ENCODE results near the gene PIP5K1A.
"Not testable (repeated sequence)": the region's sequence is repeated elsewhere in the genome, so short reads cannot be mapped to it uniquely, and the experiment has no call there.

PIP5K1A gene

GRCh38 chr1:151198254-151199127, at the start of gene PIP5K1A:
PIP5K1A (plus strand) TSS chr1:151198552; CDS start chr1:151198997, 445 bp downstream.
- DNase-seq, result peak; percentile 98

DNA sequence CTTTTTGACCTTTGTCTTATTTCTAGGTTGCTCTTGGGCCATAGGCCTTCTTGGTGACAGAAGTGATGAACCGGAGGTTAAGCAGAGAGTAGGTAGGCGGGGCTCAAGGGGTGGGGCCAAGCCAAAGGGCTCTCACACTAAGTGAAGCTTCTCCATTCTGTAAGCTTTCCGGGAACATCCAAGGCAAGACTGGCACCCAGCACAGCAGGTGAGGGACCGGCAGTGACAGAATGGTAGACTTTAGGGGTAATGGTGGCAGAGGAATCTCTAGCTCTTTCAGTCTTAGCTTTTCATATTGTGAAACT, 41.9 kb upstream of the PIP5K1A start, which contains the start of gene TNFAIP8L2:
Gene TNFAIP8L2 (plus strand): TSS at position 135 of the 305 bp plus-strand sequence. CDS start 2,049 bp downstream, outside the sequence.
- DNase-seq, result peak; percentile 77

- DNase-seq, result peak; percentile 54
Measured at GRCh38 chr1:151157067-151157531, 41.3 kb upstream of the PIP5K1A start.

GRCh38 chr1:151158326-151158725, 40.0 kb upstream of the PIP5K1A start:
- no peak for DNase-seq

DNA sequence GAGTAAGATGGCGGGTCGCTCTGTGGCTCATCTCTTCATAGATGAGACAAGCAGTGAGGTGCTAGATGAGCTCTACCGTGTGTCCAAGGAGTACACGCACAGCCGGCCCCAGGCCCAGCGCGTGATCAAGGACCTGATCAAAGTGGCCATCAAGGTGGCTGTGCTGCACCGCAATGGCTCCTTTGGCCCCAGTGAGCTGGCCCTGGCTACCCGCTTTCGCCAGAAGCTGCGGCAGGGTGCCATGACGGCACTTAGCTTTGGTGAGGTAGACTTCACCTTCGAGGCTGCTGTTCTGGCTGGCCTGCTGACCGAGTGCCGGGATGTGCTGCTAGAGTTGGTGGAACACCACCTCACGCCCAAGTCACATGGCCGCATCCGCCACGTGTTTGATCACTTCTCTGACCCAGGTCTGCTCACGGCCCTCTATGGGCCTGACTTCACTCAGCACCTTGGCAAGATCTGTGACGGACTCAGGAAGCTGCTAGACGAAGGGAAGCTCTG, 39.6 kb upstream of the PIP5K1A start:
- DNase-seq, result no peak

- DNase-seq, result no peak
Measured at GRCh38 chr1:151159373-151159772, 39.0 kb upstream of the PIP5K1A start.

GRCh38 chr1:151164732-151165280, 33.5 kb upstream of the PIP5K1A start:
- DNase-seq, result no peak

DNA sequence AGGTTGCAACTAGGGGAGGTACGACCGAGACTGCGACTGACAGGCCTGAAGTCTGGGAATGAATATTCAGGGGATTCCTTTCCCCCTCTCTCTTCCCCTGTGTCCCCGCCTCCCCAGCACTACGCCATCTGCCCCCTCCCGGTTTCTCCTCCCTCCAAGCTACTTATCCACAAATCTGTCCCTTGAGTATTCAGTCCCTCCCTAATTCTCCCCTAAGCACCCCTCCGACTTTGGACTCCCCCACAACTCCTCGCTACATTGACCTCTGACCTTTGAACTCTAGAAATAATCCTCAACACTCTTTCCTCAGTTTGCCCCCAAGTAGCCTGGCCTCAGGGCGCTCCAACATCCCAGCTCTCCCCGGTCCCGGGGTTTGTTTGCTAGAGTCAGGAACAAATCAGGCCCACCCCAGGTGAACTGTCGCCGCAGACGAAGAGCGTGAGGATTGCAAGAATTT, 33.0 kb upstream of the PIP5K1A start:
- DNase-seq, result no peak

- DNase-seq, result peak; percentile 91
Measured at GRCh38 chr1:151165738-151166504, 32.4 kb upstream of the PIP5K1A start, which contains the start of the genes LYSMD1 and SCNM1. LYSMD1 (minus strand) TSS chr1:151165902; CDS start chr1:151165258, 644 bp downstream. SCNM1 (plus strand) TSS chr1:151166144; CDS start chr1:151166153, 9 bp downstream.

- no peak for DNase-seq
Measured at GRCh38 chr1:151166505-151166956, 31.8 kb upstream of the PIP5K1A start.

- no peak for DNase-seq
Measured at GRCh38 chr1:151167116-151167515, 31.2 kb upstream of the PIP5K1A start.

DNA sequence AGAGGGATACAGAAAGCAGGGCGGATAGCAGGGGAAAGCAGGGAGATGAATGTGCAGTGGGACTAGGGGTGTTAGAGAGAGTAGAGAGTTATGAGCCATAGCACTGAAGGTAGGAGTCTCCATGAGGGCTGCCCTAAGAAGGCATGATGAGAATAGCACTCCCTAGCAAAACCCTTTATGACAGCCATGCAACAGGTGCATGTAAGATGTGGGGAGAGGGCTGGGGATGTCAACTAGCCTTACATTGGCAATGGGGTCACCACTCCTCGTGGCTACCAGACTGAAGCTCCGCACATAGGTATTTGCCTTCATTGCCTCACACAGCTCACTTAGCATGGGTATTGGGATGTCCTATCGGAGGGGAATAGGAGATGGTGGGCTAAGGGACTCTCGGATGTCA, 27.2 kb upstream of the PIP5K1A start:
- no peak for DNase-seq

DNA sequence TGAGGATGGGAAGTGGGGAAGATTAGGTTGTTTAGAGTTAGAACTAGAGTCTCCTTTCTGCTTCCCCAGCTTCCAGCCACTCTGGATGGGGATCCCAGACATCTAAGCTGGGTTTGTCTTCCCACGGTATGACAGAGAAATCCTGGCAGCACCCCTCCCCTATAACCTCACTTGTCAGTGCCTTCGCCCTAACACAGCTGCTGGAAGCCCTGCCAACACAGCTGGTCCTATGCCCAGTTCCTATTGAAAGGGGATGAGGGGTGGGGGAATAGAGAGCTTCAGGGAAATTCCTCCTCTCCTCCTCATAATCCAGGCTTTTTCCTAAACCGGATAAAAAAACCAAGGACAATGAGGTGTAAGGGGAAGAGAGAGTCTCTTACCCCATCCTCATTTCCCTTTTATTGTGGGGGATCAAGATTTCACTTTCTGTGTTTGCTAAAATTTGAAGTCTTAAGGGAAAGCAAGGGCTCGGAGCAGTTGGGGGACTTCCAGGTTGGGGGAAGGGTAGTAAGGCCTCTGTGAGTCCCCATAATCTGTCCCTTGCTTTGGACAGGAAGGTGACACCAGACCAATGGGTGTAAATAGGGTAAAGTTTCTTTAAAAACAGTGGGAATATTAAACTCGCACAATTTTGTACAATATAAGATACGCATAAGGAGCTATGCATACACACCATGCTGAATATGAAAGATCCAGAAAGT, 23.2 kb upstream of the PIP5K1A start:
- DNase-seq, result no peak

- DNase-seq, result no peak
Measured at GRCh38 chr1:151175863-151176262, 22.5 kb upstream of the PIP5K1A start, which contains the start of gene TMOD4. TMOD4 (minus strand) TSS chr1:151175981; CDS start chr1:151174875, 1,106 bp downstream.

DNA sequence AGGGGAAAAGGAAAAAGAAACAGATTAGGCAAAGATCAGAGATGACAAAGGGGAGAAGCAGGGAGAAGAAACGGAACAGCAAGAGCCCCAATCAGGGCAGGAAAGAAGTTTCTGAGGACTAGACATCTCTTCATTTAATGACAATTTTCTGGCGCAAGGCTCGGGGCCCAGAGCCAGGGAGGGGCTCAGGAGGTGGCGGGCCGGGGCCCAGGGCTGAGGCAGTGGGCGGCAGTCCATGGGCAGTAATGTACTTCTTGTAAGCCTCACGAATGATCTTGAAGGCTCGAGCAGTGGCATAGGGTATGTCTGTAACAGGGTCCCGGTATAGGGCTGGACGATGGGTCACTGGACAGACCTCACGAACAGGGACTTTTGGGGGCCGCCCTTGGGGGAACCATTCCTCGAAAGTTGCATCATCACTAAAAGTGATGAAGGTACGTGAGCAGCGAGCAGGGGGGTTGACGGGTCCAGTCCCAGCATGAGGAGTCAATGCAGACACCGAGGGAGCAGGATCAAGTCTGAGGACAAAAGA, 21.8 kb upstream of the PIP5K1A start:
- DNase-seq, result no peak

- no peak for DNase-seq
Measured at GRCh38 chr1:151184211-151184610, 14.1 kb upstream of the PIP5K1A start.

DNA sequence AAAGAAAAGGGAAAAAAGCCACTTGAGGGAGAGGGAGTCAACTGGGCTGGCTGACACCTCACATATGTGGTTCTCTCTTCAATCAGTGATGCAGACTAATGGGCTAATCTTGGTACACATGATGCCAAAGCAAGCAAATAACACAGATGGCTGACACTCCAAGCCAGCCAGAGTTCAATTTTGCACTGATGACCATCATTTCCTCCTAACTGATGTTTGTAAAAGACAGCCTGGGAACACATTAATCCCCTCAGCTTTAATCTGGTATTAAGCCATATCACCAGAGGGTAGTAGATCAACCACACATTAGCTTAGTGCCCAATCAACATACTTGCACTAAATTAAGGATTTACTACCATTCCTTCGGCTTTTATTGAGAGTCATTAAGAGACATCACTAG, 11.1 kb upstream of the PIP5K1A start:
- DNase-seq, result no peak

DNA sequence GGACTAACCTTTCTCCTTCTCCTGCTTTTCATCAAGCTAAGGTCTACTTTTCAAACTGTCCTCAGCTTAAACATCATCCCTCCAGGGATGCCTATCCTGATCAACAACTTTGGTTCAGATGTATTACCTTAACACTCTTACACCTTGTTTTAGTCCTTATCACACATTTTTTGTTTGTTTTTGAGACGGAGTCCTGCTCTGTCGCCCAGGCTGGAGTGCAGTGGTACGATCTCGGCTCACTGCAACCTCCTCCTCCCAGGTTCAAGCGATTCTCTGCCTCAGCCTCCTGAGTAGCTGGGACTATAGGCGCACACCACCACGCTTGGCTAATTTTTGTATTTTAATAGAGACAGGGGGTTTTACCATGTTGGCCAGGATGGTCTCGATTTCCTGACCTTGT, 9.7 kb upstream of the PIP5K1A start:
- DNase-seq, result not testable (repeated sequence)

- DNase-seq, result peak; percentile 78
Measured at GRCh38 chr1:151189637-151190445, 8.5 kb upstream of the PIP5K1A start, which contains the start of gene VPS72. VPS72 (minus strand) TSS chr1:151190197; CDS start chr1:151190121, 76 bp downstream.

GRCh38 chr1:151192047-151192446, 6.3 kb upstream of the PIP5K1A start:
- DNase-seq, result no peak

- DNase-seq, result no peak
Measured at GRCh38 chr1:151193304-151193703, 5.0 kb upstream of the PIP5K1A start.

All from activated CD4-positive, CD25-positive, alpha-beta regulatory T cell treated with anti-CD3 and anti-CD28 coated beads, Interleukin-2, amount 50 U/mL, for 72 hours (primary cell).